Ishikawa (cell line): Measurements from ENCODE around the gene EPB41L2.

ENCODE experiments used
- CEBPB ChIP-seq: IDR thresholded peaks from 2 replicates; pipeline ENCODE4 v1.6.1; 2012
- CREB1 ChIP-seq: IDR thresholded peaks from 2 replicates; pipeline ENCODE4 v1.6.1; 2012; ENCODE audit warnings: low read depth
- EGR1 ChIP-seq: IDR thresholded peaks from 2 replicates; pipeline ENCODE4 v1.6.1; 2012
- EP300 ChIP-seq: IDR thresholded peaks from 2 replicates; pipeline ENCODE4 v1.6.1; 2012; ENCODE audit warnings: borderline replicate concordance
- FOXM1 ChIP-seq: IDR thresholded peaks from 2 replicates; pipeline ENCODE4 v1.6.1; 2012; ENCODE audit warnings: low read depth, borderline replicate concordance
- NFIC ChIP-seq: IDR thresholded peaks from 2 replicates; pipeline ENCODE4 v1.6.1; 2012
- RAD21 ChIP-seq: IDR thresholded peaks from 2 replicates; pipeline ENCODE4 v1.6.1; 2012; ENCODE audit warnings: low read depth
- TAF1 ChIP-seq: IDR thresholded peaks from 2 replicates; pipeline ENCODE4 v1.6.1; 2012; ENCODE audit warnings: low read depth, mild to moderate bottlenecking
- TCF12 ChIP-seq: IDR thresholded peaks from 2 replicates; pipeline ENCODE4 v1.6.1; 2012; ENCODE audit warnings: low read depth
- TEAD4 ChIP-seq: IDR thresholded peaks from 2 replicates; pipeline ENCODE4 v1.6.1; 2012
- YY1 ChIP-seq: IDR thresholded peaks from 2 replicates; pipeline ENCODE4 v1.6.1; 2012; ENCODE audit warnings: low read depth
- ZBTB7A ChIP-seq: IDR thresholded peaks from 2 replicates; pipeline ENCODE4 v1.6.1; 2012; ENCODE audit warnings: low read depth
- TF ChIP-seq, protein P1 (sequence below): IDR thresholded peaks from 2 replicates; pipeline ENCODE4 v1.6.1; 2012; ENCODE audit warnings: low read depth, mild to moderate bottlenecking
- TF ChIP-seq, protein P2 (sequence below): IDR thresholded peaks from 2 replicates; pipeline ENCODE4 v1.6.1; 2012
- TF ChIP-seq, protein P3 (sequence below): IDR thresholded peaks from 2 replicates; pipeline ENCODE4 v1.6.1; 2012

Gene EPB41L2

DNA sequence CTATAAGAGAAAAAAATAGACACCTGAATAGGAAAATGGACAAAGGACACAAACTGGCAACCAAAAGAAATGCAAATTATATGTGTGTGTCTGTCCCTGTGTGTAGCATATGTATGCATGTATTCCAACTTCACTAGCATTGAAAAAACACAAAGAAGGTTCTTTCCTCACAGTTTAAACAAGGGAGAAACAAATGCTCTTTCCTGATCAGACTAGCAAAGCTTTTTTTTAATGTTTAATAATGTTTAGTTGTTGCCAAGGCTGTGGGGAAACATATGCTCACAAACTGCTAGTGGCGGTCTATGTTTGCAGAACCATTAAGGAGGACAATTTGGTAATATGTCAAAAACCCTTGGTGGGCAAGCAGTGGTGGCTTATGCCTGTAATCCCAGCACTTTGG, 213.5 kb downstream of the EPB41L2 start:
- TF ChIP-seq, protein P1, sequence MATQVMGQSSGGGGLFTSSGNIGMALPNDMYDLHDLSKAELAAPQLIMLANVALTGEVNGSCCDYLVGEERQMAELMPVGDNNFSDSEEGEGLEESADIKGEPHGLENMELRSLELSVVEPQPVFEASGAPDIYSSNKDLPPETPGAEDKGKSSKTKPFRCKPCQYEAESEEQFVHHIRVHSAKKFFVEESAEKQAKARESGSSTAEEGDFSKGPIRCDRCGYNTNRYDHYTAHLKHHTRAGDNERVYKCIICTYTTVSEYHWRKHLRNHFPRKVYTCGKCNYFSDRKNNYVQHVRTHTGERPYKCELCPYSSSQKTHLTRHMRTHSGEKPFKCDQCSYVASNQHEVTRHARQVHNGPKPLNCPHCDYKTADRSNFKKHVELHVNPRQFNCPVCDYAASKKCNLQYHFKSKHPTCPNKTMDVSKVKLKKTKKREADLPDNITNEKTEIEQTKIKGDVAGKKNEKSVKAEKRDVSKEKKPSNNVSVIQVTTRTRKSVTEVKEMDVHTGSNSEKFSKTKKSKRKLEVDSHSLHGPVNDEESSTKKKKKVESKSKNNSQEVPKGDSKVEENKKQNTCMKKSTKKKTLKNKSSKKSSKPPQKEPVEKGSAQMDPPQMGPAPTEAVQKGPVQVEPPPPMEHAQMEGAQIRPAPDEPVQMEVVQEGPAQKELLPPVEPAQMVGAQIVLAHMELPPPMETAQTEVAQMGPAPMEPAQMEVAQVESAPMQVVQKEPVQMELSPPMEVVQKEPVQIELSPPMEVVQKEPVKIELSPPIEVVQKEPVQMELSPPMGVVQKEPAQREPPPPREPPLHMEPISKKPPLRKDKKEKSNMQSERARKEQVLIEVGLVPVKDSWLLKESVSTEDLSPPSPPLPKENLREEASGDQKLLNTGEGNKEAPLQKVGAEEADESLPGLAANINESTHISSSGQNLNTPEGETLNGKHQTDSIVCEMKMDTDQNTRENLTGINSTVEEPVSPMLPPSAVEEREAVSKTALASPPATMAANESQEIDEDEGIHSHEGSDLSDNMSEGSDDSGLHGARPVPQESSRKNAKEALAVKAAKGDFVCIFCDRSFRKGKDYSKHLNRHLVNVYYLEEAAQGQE = no peak
- TF ChIP-seq TEAD4 = no peak
- no peak for TF ChIP-seq RAD21
- TF ChIP-seq CEBPB = no peak
- TF ChIP-seq TAF1 = no peak
- TF ChIP-seq FOXM1 = no peak

DNA sequence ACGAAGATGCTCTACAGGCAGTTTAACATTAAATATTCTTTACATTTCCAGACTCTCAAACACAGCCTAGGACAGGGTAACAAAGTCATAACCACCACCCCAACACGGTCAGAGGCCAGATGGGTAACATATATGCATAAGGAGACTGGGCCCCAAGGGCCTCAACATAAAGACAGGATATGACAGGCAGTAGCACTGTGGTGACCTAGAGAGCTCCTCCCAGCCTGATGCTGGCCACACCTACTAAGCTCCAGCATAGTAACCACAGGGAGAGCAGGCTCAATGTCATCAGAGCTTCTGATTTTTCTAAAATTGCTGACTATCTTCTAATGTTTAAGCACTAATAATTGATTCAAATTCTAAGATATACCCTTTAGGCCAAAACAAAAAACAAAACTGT, 214.1 kb downstream of the EPB41L2 start:
- TF ChIP-seq, protein P1 = no peak
- no peak for TF ChIP-seq TAF1

DNA sequence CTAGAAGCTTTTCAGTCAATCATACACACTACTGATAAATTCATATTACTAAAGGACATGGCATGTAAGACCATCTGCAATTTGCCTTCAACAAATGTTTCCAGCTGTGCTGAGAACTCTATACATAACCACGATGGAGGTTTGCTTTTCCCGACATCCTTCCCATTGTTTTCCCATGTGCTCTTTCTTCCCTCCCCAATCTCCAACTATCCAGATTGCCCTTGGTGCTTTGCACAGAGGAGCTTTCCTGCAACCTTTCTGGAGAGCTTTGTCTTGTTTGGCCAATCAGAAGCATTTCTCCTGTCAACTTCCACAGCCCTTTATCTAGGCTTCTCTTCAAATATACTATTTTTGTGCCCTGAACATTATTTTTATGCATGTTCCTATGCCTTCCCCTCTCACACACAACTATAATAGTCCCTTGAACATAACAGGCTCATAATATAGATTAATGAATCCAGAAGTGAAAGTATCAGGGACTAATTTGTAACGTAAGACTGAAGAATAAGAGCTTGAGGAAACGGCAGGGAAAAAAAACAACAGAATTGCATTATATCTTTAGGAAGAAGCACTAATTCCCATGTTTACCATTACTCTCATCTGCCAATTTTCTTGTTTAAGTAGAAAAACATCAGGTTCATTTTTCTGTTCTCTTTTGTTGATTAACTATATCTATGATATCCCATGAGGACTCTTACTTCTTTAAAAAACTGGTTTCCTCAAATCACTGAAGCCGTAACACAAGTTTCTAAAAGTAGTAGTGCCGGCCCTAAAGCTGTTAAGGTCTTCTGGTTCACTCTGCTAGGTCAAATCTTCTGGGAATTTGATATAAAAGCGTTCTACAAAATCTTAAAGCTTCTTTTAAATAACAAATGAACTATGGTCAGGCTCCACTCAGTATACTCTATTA, 215.8 kb downstream of the EPB41L2 start:
- TF ChIP-seq FOXM1 = no peak
- no peak for TF ChIP-seq CEBPB
- TF ChIP-seq, protein P2, sequence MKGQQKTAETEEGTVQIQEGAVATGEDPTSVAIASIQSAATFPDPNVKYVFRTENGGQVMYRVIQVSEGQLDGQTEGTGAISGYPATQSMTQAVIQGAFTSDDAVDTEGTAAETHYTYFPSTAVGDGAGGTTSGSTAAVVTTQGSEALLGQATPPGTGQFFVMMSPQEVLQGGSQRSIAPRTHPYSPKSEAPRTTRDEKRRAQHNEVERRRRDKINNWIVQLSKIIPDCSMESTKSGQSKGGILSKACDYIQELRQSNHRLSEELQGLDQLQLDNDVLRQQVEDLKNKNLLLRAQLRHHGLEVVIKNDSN = no peak
- TF ChIP-seq TAF1 = no peak
- TF ChIP-seq CREB1 = no peak
- TF ChIP-seq NFIC = no peak
- TF ChIP-seq TCF12 = no peak
- TF ChIP-seq RAD21 = no peak
- no peak for TF ChIP-seq YY1
- TF ChIP-seq TEAD4 = no peak
- no peak for TF ChIP-seq EGR1
- TF ChIP-seq, protein P3, sequence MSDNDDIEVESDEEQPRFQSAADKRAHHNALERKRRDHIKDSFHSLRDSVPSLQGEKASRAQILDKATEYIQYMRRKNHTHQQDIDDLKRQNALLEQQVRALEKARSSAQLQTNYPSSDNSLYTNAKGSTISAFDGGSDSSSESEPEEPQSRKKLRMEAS = no peak
- no peak for TF ChIP-seq EP300
- TF ChIP-seq, protein P1 = no peak
- TF ChIP-seq ZBTB7A = no peak

DNA sequence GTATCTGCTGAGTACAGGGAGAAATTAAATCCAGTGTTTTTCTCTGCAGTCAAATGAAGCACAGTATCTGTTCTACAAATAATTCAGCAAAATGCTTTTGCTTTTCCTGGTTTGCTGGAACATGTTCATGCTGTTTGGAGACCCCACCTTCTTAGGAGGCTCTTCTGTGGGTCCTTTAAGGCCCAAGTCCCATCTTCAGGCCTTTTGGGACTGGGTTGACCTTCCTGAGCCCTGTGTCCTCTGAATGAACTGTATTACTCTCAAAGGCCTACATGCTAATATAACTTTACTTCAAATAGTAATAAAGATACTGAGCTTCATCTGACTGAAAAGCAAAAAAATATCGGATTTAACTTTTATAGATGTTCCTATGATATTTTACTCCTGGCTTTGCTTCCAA, 216.5 kb downstream of the EPB41L2 start:
- TF ChIP-seq, protein P2 = no peak
- TF ChIP-seq, protein P1 = no peak
- TF ChIP-seq CEBPB (no peak), CREB1 (no peak), YY1 (no peak), FOXM1 (no peak), RAD21 (no peak), TCF12 (no peak), NFIC (no peak)
